Ishikawa (cell line): ENCODE results near the gene RNF180.

ENCODE experiments used
- CREB1 ChIP-seq: IDR thresholded peaks from 2 replicates; pipeline ENCODE4 v1.6.1; 2012; ENCODE audit warnings: low read depth
- EP300 ChIP-seq: IDR thresholded peaks from 2 replicates; pipeline ENCODE4 v1.6.1; 2012; ENCODE audit warnings: borderline replicate concordance
- RAD21 ChIP-seq: IDR thresholded peaks from 2 replicates; pipeline ENCODE4 v1.6.1; 2012; ENCODE audit warnings: low read depth
- YY1 ChIP-seq: IDR thresholded peaks from 2 replicates; pipeline ENCODE4 v1.6.1; 2012; ENCODE audit warnings: low read depth
- ZBTB7A ChIP-seq: IDR thresholded peaks from 2 replicates; pipeline ENCODE4 v1.6.1; 2012; ENCODE audit warnings: low read depth
- TF ChIP-seq, protein P1 (sequence below): IDR thresholded peaks from 2 replicates; pipeline ENCODE4 v1.6.1; 2012

GRCh38 chr5:64181440-64181839 lies 15.8 kb downstream of the RNF180 start:
- TF ChIP-seq EP300 (no peak), ZBTB7A (no peak), YY1 (no peak), CREB1 (no peak), RAD21 (no peak)
- TF ChIP-seq, protein P1, sequence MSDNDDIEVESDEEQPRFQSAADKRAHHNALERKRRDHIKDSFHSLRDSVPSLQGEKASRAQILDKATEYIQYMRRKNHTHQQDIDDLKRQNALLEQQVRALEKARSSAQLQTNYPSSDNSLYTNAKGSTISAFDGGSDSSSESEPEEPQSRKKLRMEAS, result no peak
